Endothelial cell of umbilical vein (primary cell): Measurements from ENCODE around the gene NDUFS3. TPM values are rescaled to one million over a fixed set of nuclear protein-coding genes. Genes with fewer than 3 reads are reported as not detected.

Source experiments
- BruUV-seq: library from RNA; stranded (reverse); fragments of 400-500 nt; replicated peaks from 2 replicates; lab custom pipeline; 2021; lab: Mats Ljungman, UMichigan
- CTCF ChIA-PET: fragments of 300-600, 350-600 bp; sonication (Branson Sonifier 250); formaldehyde crosslinking; loops from one replicate; lab custom pipeline; 2021; ENCODE audit warnings: antibody characterized with exemption, inconsistent platforms; lab: Charles Lee
- POLR2A ChIA-PET: fragments of 300-600, 350-600 bp; sonication (Branson Sonifier 250); formaldehyde crosslinking; loops from one replicate; lab custom pipeline; 2021; ENCODE audit warnings: antibody characterized with exemption, inconsistent platforms; lab: Charles Lee
- DNase-seq: peaks from one replicate; pipeline ENCODE4 v3.0.0-alpha.2; 2011; ENCODE audit warnings: low read depth, low spot score
- FAIRE-seq: peaks from 2 replicates; lab custom pipeline; 2011; peaks lifted over from hg19 to GRCh38; lab: Jason Lieb, UNC
- H2AFZ ChIP-seq: 2 replicates; pipeline ENCODE4 v1.6.0; 2012; ENCODE audit warnings: low read depth, low read length, control low read depth, inconsistent platforms
- H3K27ac ChIP-seq: 2 replicates; pipeline ENCODE4 v1.5.1; 2011; ENCODE audit warnings: low read depth, mild to moderate bottlenecking, control low read depth, low read length, moderate library complexity; ENCODE audit not compliant: insufficient read depth
- H3K27me3 ChIP-seq, 2 experiments: 2 replicates each; pipeline versions ENCODE4 v1.6.0 to v1.6.1; 2011; ENCODE audit warnings: low read length in 2 of 2, mixed read lengths in 1 of 2; ENCODE audit not compliant: control insufficient read depth in 2 of 2, insufficient read depth in 2 of 2
- H3K36me3 ChIP-seq, 2 experiments: 2 replicates in 1 of 2; 3 replicates in 1 of 2; pipeline ENCODE4 v1.5.1; 2011; ENCODE audit warnings: low read length in 2 of 2, mild to moderate bottlenecking in 1 of 2, moderate library complexity in 1 of 2; ENCODE audit not compliant: control insufficient read depth in 2 of 2, insufficient read depth in 2 of 2; ENCODE audit errors: extremely low read depth in 1 of 2
- H3K4me1 ChIP-seq: 3 replicates; pipeline ENCODE4 v1.5.1; 2011; ENCODE audit warnings: mild to moderate bottlenecking, low read length; ENCODE audit not compliant: control insufficient read depth, insufficient read depth; ENCODE audit errors: extremely low read depth
- H3K4me2 ChIP-seq: 2 replicates; pipeline ENCODE4 v1.6.1; 2011; ENCODE audit warnings: low read length, control low read depth, mixed read lengths; ENCODE audit not compliant: insufficient read depth
- H3K4me3 ChIP-seq, 3 experiments: fragments of 200-600 bp in 1 of 3; sonication (generic), shearing (Covaris generic) in 1 of 3; replicated peaks in 1 of 3; 2 replicates each; pipeline ENCODE4 v1.5.1; 2011 to 2016; ENCODE audit warnings: control low read depth in 3 of 3, low read length in 3 of 3, mild to moderate bottlenecking in 2 of 3, inconsistent platforms in 1 of 3, low read depth in 1 of 3, moderate library complexity in 1 of 3; ENCODE audit not compliant: insufficient read depth in 1 of 3
- H3K79me2 ChIP-seq: 2 replicates; pipeline ENCODE4 v1.6.0; 2012; ENCODE audit warnings: low read length, inconsistent platforms; ENCODE audit not compliant: control insufficient read depth, insufficient read depth
- H3K9ac ChIP-seq: replicated peaks from 2 replicates; pipeline ENCODE3; 2011; ENCODE audit warnings: low read length, control low read depth; ENCODE audit not compliant: insufficient read depth; ENCODE audit errors: extremely low read depth
- H3K9me1 ChIP-seq: replicated peaks from 3 replicates; pipeline ENCODE4 v1.6.0; 2011; ENCODE audit warnings: mild to moderate bottlenecking, low read length; ENCODE audit not compliant: control insufficient read depth, insufficient read depth; ENCODE audit errors: extremely low read depth
- H3K9me3 ChIP-seq: replicated peaks from 2 replicates; pipeline ENCODE4 v1.5.1; 2012; ENCODE audit warnings: low read length, inconsistent platforms; ENCODE audit not compliant: control insufficient read depth, insufficient read depth
- H4K20me1 ChIP-seq: replicated peaks from 2 replicates; pipeline ENCODE3; 2011; ENCODE audit warnings: mild to moderate bottlenecking, low read length; ENCODE audit not compliant: control insufficient read depth, insufficient read depth; ENCODE audit errors: extremely low read depth
- EZH2 ChIP-seq: IDR thresholded peaks from 2 replicates; pipeline ENCODE4 v1.6.1; 2012; ENCODE audit warnings: borderline replicate concordance, low read depth, mild to moderate bottlenecking, moderate library complexity, low read length, inconsistent platforms; ENCODE audit not compliant: severe bottlenecking
- GATA2 ChIP-seq: IDR thresholded peaks from 2 replicates; pipeline ENCODE4 v1.7.0; 2011; ENCODE audit warnings: low read depth, mild to moderate bottlenecking, moderate library complexity, mixed read lengths, low read length; ENCODE audit not compliant: insufficient read length, insufficient read depth
- JUN ChIP-seq: IDR thresholded peaks from 2 replicates; pipeline ENCODE4 v1.6.1; 2011; ENCODE audit warnings: borderline replicate concordance, low read depth; ENCODE audit not compliant: insufficient read length, insufficient read depth
- MYC ChIP-seq: IDR thresholded peaks from one replicate; pipeline ENCODE4 v1.6.1; 2011; ENCODE audit warnings: mild to moderate bottlenecking, low read depth, low read length
- POLR2A ChIP-seq: IDR thresholded peaks from 2 replicates; pipeline ENCODE4 v1.6.1; 2012; ENCODE audit warnings: low read depth, mild to moderate bottlenecking, control low read depth, low read length
- dilution Hi-C: fragments of 300-500 bp; cut with MboI; formaldehyde crosslinking; loops from one replicate; pipeline ENCODE4 v1.15.0; 2019; ENCODE audit warnings: low sequenced_read_pairs; ENCODE audit not compliant: extremely low pct_ligation_motif_present
- intact Hi-C: fragments of 100-400 bp; cut with micrococcal nuclease; formaldehyde crosslinking; loops from one replicate; pipeline ENCODE4 v1.10.0; 2022
- polyA plus RNA-seq, 4 experiments: library from polyadenylated mRNA; depleted of rRNA in 3 of 4; stranded (reverse) in 3 of 4; unstranded in 1 of 4; fragments of >200 nt; gene quantifications; 2 replicates each; pipeline versions ENCODE4 v1.2.1 to v1.2.3, GENCODE V29; 2011 to 2012; ENCODE audit warnings: missing spikeins in 1 of 4
- total RNA-seq: library from RNA; stranded (reverse); gene quantifications from 2 replicates; pipeline ENCODE4 v1.2.3, GENCODE V29; 2021

NDUFS3 gene
- total and polyA plus RNA-seq, 2 donors (not counting 3 experiments of a cell fraction or from before 2014, with no cell fraction given) = 99.7 to 169 TPM

- ChIA-PET POLR2A (interaction anchor here (0.6 to 0.7 kb wide), 2 partner anchors 10 to 230 kb away, joined by 3 to 16 read pairs; no protein-coding TSS in a partner anchor), CTCF (no interaction called here)
- Histone ChIP-seq H3K36me3 (peaks cover 0 to 2% of the 10 kb centered on the region in 2 experiments), H3K4me3 (peak overlapping the region; percentile 38 to 87 (median 69)), H3K9me3 (no peaks in the 10 kb centered on the region), H3K9me1 (no peaks in the 10 kb centered on the region), H3K4me1 (peaks cover 9% of the 10 kb centered on the region), H2AFZ (peak overlapping the region; percentile 45), H3K4me2 (peak overlapping the region; percentile 26), H4K20me1 (peaks cover 3% of the 10 kb centered on the region), H3K9ac (peak overlapping the region; percentile 71), H3K27me3 (no peaks in the 10 kb centered on the region), H3K79me2 (peaks cover 33% of the 10 kb centered on the region), H3K27ac (peak overlapping the region; percentile 56)
- intact Hi-C loops (no loop called here), dilution Hi-C loops (no loop called here)
- FAIRE-seq (peak; percentile 4), DNase-seq (no peak)
- BruUV-seq = TSS peak; percentile 45
- no peak for TF ChIP-seq GATA2
These were observed 12.7 kb upstream of the NDUFS3 start for GRCh38 chr11:47566149-47566698.

GRCh38 chr11:47569646-47570045 lies 9.2 kb upstream of the NDUFS3 start:
- H3K79me2 ChIP-seq = peaks cover 38% of the 10 kb centered on the region
- peaks cover 8 to 15% of the 10 kb centered on the region in 2 experiments for H3K36me3 ChIP-seq
- peaks cover 12% of the 10 kb centered on the region for H3K4me1 ChIP-seq
- no peaks in the 10 kb centered on the region for H3K9me3 ChIP-seq
- CTCF ChIA-PET = no interaction called here
- H3K27ac ChIP-seq = no peak overlapping the region
- H3K4me3 ChIP-seq = no peak overlapping the region
- no peak overlapping the region for H3K4me2 ChIP-seq
- H4K20me1 ChIP-seq = peaks cover 3% of the 10 kb centered on the region
- TF ChIP-seq GATA2 (no peak), EZH2 (no peak), JUN (no peak), MYC (no peak), POLR2A (no peak)
- H3K27me3 ChIP-seq = no peaks in the 10 kb centered on the region
- no peak for DNase-seq
- H2AFZ ChIP-seq = no peak overlapping the region
- no peaks in the 10 kb centered on the region for H3K9me1 ChIP-seq
- no TSS peak for BruUV-seq
- POLR2A ChIA-PET = no interaction called here
- H3K9ac ChIP-seq = no peak overlapping the region
- FAIRE-seq = no peak
- dilution Hi-C loops = no loop called here
- intact Hi-C loops = no loop called here
